Osteocyte (in vitro differentiated cells): Measurements from ENCODE around the gene HERC6. TPM values are rescaled to one million over a fixed set of nuclear protein-coding genes. Genes with fewer than 3 reads are reported as not detected.
"Not testable (repeated sequence)": the region's sequence is repeated elsewhere in the genome, so short reads cannot be mapped to it uniquely, and the experiment has no call there.

Experiments
- DNase-seq: peaks from one replicate; pipeline ENCODE4 v3.0.0; 2021; ENCODE audit warnings: mixed read lengths; ENCODE audit not compliant: unreplicated experiment; ENCODE audit errors: extremely low spot score
- H3K27ac Mint-ChIP-seq: one replicate; pipeline ENCODE4 v1.8.0; 2021; ENCODE audit warnings: mild to moderate bottlenecking, mixed read lengths; ENCODE audit not compliant: unreplicated experiment
- H3K27me3 Mint-ChIP-seq: one replicate; pipeline ENCODE4 v1.8.0; 2021; ENCODE audit warnings: mixed read lengths; ENCODE audit not compliant: unreplicated experiment
- H3K36me3 Mint-ChIP-seq: one replicate; pipeline ENCODE4 v1.8.0; 2021; ENCODE audit warnings: mixed read lengths; ENCODE audit not compliant: unreplicated experiment
- H3K4me1 Mint-ChIP-seq: one replicate; pipeline ENCODE4 v1.8.0; 2021; ENCODE audit warnings: mixed read lengths; ENCODE audit not compliant: unreplicated experiment
- H3K4me3 Mint-ChIP-seq: one replicate; pipeline ENCODE4 v1.8.0; 2021; ENCODE audit warnings: mild to moderate bottlenecking, moderate library complexity, mixed read lengths; ENCODE audit not compliant: unreplicated experiment
- H3K9me3 Mint-ChIP-seq: one replicate; pipeline ENCODE4 v1.8.0; 2021; ENCODE audit warnings: mixed read lengths; ENCODE audit not compliant: unreplicated experiment
- total RNA-seq: library from RNA; stranded (reverse); gene quantifications from 2 replicates; pipeline ENCODE4 v1.2.1, GENCODE V29; 2021
- TF ChIP-seq, protein P1 (sequence below): fragments of 200-600 bp; sonication (generic); IDR thresholded peaks from 2 replicates; pipeline ENCODE4 v1.5.0; 2021; ENCODE audit warnings: antibody characterized with exemption, mild to moderate bottlenecking, moderate library complexity

The HERC6 gene
- total RNA-seq, 1 donor from 2014 or later, result 2.3 TPM

DNA sequence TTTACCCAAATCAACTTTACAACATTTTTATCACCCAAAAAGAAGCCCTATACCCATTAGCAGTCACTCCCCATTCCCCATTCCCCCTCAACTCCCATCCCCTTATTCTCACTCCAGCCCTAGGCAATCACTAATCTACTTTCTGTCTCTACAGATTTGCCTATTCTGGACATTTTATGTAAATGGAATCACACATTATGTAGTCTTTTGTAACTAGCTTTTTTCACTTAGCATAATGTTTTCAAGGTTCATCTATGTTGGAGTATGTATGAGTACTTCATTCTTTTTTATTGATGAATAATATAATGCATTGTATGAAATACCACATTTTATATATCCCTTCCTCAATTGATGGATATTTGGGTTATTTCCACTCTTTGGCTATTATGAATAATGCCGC is 42.2 kb downstream of the HERC6 start:
- DNase-seq, result no peak
- H3K36me3 Mint-ChIP-seq, result no peaks in the 10 kb centered on the region
- TF ChIP-seq, protein P1, sequence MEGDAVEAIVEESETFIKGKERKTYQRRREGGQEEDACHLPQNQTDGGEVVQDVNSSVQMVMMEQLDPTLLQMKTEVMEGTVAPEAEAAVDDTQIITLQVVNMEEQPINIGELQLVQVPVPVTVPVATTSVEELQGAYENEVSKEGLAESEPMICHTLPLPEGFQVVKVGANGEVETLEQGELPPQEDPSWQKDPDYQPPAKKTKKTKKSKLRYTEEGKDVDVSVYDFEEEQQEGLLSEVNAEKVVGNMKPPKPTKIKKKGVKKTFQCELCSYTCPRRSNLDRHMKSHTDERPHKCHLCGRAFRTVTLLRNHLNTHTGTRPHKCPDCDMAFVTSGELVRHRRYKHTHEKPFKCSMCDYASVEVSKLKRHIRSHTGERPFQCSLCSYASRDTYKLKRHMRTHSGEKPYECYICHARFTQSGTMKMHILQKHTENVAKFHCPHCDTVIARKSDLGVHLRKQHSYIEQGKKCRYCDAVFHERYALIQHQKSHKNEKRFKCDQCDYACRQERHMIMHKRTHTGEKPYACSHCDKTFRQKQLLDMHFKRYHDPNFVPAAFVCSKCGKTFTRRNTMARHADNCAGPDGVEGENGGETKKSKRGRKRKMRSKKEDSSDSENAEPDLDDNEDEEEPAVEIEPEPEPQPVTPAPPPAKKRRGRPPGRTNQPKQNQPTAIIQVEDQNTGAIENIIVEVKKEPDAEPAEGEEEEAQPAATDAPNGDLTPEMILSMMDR, result no peak
- H3K4me1 Mint-ChIP-seq, result no peaks in the 10 kb centered on the region
- H3K9me3 Mint-ChIP-seq, result no peaks in the 10 kb centered on the region
- no peak overlapping the region for H3K4me3 Mint-ChIP-seq
- peaks cover 23% of the 10 kb centered on the region for H3K27me3 Mint-ChIP-seq
- H3K27ac Mint-ChIP-seq, result no peak overlapping the region

GRCh38 chr4:88422403-88422802 is 43.8 kb downstream of the HERC6 start:
- H3K27me3 Mint-ChIP-seq, result peaks cover 23% of the 10 kb centered on the region
- no peak overlapping the region for H3K27ac Mint-ChIP-seq
- no peaks in the 10 kb centered on the region for H3K4me1 Mint-ChIP-seq
- no peaks in the 10 kb centered on the region for H3K36me3 Mint-ChIP-seq
- no peak for DNase-seq
- TF ChIP-seq, protein P1, result no peak
- H3K9me3 Mint-ChIP-seq, result no peaks in the 10 kb centered on the region
- no peak overlapping the region for H3K4me3 Mint-ChIP-seq

DNA sequence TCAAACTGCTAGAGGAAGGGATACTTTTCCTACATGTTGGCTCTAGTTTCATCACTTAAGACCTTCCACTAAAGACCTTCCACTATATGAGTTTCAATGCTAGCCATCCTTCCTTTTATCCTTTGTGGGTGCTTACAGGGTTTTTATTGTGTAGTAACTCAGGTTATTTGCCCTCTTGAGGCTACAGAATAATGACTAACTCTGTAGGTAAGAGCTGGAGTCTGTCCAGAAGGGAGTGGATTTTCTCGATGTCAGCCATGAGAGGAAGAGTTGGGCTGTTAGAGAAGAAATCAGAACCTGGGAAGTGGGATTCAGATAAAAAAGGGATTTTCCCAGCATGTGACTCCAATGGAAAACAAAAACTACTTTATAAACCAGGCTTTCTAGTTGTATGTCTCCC is 50.7 kb downstream of the HERC6 start:
- DNase-seq, result no peak
- no peak overlapping the region for H3K4me3 Mint-ChIP-seq
- no peaks in the 10 kb centered on the region for H3K9me3 Mint-ChIP-seq
- TF ChIP-seq, protein P1, result no peak
- no peaks in the 10 kb centered on the region for H3K36me3 Mint-ChIP-seq
- H3K4me1 Mint-ChIP-seq, result no peaks in the 10 kb centered on the region
- H3K27me3 Mint-ChIP-seq, result peaks cover 17% of the 10 kb centered on the region
- no peak overlapping the region for H3K27ac Mint-ChIP-seq

DNA sequence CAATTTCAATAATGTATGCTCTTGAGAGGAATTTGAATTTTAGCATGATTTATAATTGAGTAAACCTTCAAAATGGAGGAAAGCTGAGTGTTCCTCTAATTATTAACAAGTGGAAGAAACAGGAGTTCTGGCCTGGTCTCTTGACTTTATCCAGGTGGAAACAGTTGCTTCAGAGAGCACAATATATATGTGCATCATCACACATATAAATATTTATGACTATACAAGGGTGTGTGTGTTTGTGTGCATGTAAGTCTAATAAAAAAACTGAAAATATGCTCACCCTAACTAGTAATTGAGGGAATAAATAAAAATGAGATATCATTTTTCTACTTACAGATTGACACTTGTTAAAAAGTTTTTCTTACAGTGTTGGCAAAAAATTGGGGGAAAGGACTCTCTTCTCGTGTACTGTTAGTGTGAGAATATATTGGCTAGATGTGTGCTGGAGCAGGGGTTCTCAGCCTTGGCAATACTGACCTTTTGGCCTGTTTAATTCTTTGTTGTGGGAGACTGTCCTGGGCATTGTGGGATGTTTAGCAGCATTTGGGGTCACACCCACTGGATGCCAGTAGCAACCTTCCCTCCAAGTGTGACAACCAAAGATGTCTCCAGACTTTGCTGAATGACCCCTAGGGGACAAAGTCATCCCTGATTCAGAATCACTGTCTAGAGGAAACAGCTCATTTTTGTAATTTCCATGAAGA is 57.5 kb downstream of the HERC6 start:
- no peak overlapping the region for H3K27ac Mint-ChIP-seq
- TF ChIP-seq, protein P1, result no peak

DNA sequence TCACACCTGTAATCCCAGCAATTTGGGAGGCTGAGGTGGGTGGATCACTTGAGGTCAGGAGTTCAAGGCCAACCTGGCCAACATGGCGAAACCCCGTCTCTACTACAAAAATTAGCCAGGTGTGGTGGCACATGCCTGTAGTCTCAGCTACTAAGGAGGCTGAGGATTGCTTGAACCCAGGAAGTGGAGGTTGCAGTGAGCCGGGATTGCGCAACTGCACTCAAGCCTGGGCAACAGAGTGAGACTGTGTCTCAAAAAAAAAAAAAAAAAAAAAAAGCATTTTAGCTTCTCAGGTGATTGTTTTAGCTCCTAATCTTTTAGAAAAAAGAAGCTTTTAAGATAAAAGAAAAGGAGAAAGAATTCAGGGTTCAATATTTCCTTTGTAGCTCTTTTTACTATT is 59.2 kb downstream of the HERC6 start:
- H3K27ac Mint-ChIP-seq, H3K27me3 Mint-ChIP-seq, H3K9me3 Mint-ChIP-seq, DNase-seq, H3K4me3 Mint-ChIP-seq, H3K36me3 Mint-ChIP-seq: not testable (repeated sequence)
- H3K4me1 Mint-ChIP-seq, result peaks cover 14% of the 10 kb centered on the region

More for the DNA sequence above, 57.5 kb downstream of the HERC6 start:
- DNase-seq, result no peak
- Mint-ChIP-seq H3K4me1 (peaks cover 14% of the 10 kb centered on the region), H3K9me3 (no peaks in the 10 kb centered on the region), H3K27me3 (no peaks in the 10 kb centered on the region), H3K4me3 (no peak overlapping the region), H3K36me3 (no peaks in the 10 kb centered on the region)
